Neural cell (in vitro differentiated cells): Measurements from ENCODE around the gene NPEPL1. TPM values are rescaled to one million over a fixed set of nuclear protein-coding genes. Genes with fewer than 3 reads are reported as not detected.

Experiments
- H2AFZ ChIP-seq: fragments of 200-600, 300-800 bp; sonication (generic), shearing (Covaris generic); 2 replicates; pipeline ENCODE4 v1.6.0; 2014; ENCODE audit warnings: low read depth, mild to moderate bottlenecking, antibody characterized with exemption, low read length, moderate library complexity
- H3F3A ChIP-seq: fragments of 200-600 bp; shearing (Covaris generic); 2 replicates; pipeline ENCODE4 v1.6.1; 2016; ENCODE audit warnings: mild to moderate bottlenecking, moderate library complexity, mixed read lengths, antibody characterized with exemption, low read length; ENCODE audit not compliant: insufficient read depth, poor library complexity, severe bottlenecking
- H3K27ac ChIP-seq: fragments of 200-600, 300-800 bp; sonication (generic), shearing (Covaris generic); 2 replicates; pipeline ENCODE4 v1.5.1; 2014; ENCODE audit warnings: mild to moderate bottlenecking, low read length, moderate library complexity
- H3K27me3 ChIP-seq: fragments of 300-800, 200-600 bp; sonication (generic), shearing (Covaris generic); 2 replicates; pipeline ENCODE4 v1.6.0; 2014; ENCODE audit warnings: mild to moderate bottlenecking, low read depth, low read length, moderate library complexity; ENCODE audit not compliant: insufficient read depth
- H3K36me3 ChIP-seq: fragments of 300-800, 200-600 bp; sonication (generic), shearing (Covaris generic); 2 replicates; pipeline ENCODE4 v1.5.1; 2014; ENCODE audit warnings: mild to moderate bottlenecking, antibody characterized with exemption, low read length, moderate library complexity; ENCODE audit not compliant: insufficient read depth
- H3K4me2 ChIP-seq: fragments of 300-800, 200-600 bp; sonication (generic), shearing (Covaris generic); 2 replicates; pipeline ENCODE4 v1.6.0; 2014; ENCODE audit warnings: mild to moderate bottlenecking, low read length
- H3K4me3 ChIP-seq: fragments of 300-800, 200-600 bp; sonication (generic), shearing (Covaris generic); 2 replicates; pipeline ENCODE4 v1.5.1; 2014; ENCODE audit warnings: mild to moderate bottlenecking, low read length, moderate library complexity
- H3K79me2 ChIP-seq: fragments of 200-600 bp; shearing (Covaris generic); replicated peaks from 2 replicates; pipeline ENCODE4 v1.6.0; 2014; ENCODE audit warnings: mild to moderate bottlenecking, low read length, moderate library complexity; ENCODE audit not compliant: insufficient read depth
- H3K9ac ChIP-seq: fragments of 300-800, 200-600 bp; sonication (generic), shearing (Covaris generic); 2 replicates; pipeline ENCODE4 v1.6.1; 2016; ENCODE audit warnings: mild to moderate bottlenecking, low read length, mixed read lengths
- H3K9me2 ChIP-seq: fragments of 200-600 bp; shearing (Covaris generic); 2 replicates; pipeline ENCODE4 v1.6.1; 2016; ENCODE audit warnings: mild to moderate bottlenecking, low read length, mixed read lengths; ENCODE audit not compliant: insufficient read depth
- H3K9me3 ChIP-seq: fragments of 200-600, 300-800 bp; sonication (generic), shearing (Covaris generic); 2 replicates; pipeline ENCODE4 v1.6.1; 2016; ENCODE audit warnings: mild to moderate bottlenecking, mixed run types, low read length, moderate library complexity, mixed read lengths
- H4K20me1 ChIP-seq: fragments of 200-600 bp; shearing (Covaris generic); 2 replicates; pipeline ENCODE4 v1.6.1; 2016; ENCODE audit warnings: mild to moderate bottlenecking, mixed run types; ENCODE audit not compliant: insufficient read depth
- CTCF ChIP-seq: fragments of 450-650 bp; IDR thresholded peaks from 2 replicates; pipeline ENCODE4 v1.5.1; 2014; ENCODE audit warnings: antibody characterized with exemption, mild to moderate bottlenecking, moderate library complexity; ENCODE audit not compliant: poor library complexity, severe bottlenecking
- EP300 ChIP-seq: fragments of 450-650 bp; conservative IDR thresholded peaks from 2 replicates; pipeline ENCODE4 v1.6.1; 2014; ENCODE audit warnings: antibody characterized with exemption, mild to moderate bottlenecking, moderate library complexity; ENCODE audit not compliant: poor library complexity, severe bottlenecking
- EZH2 ChIP-seq: fragments of 200-600, 300-800 bp; shearing (Covaris generic), sonication (generic); IDR thresholded peaks from 2 replicates; pipeline ENCODE4 v1.6.1; 2014; ENCODE audit warnings: antibody characterized with exemption, low read length, borderline replicate concordance, mild to moderate bottlenecking; ENCODE audit not compliant: insufficient read depth, poor library complexity, severe bottlenecking
- MXI1 ChIP-seq: fragments of 450-650 bp; conservative IDR thresholded peaks from 2 replicates; pipeline ENCODE4 v1.6.1; 2014; ENCODE audit warnings: antibody characterized with exemption, mild to moderate bottlenecking; ENCODE audit not compliant: poor library complexity, severe bottlenecking
- POLR2AphosphoS5 ChIP-seq: IDR thresholded peaks from 2 replicates; pipeline ENCODE4 v1.6.1; 2012
- RAD21 ChIP-seq: fragments of 450-650 bp; conservative IDR thresholded peaks from 2 replicates; pipeline ENCODE4 v1.6.1; 2014; ENCODE audit warnings: antibody characterized with exemption, mild to moderate bottlenecking, moderate library complexity
- REST ChIP-seq: IDR thresholded peaks from 2 replicates; pipeline ENCODE4 v1.6.1; 2012; ENCODE audit warnings: borderline replicate concordance
- SMC3 ChIP-seq: fragments of 450-650 bp; conservative IDR thresholded peaks from 2 replicates; pipeline ENCODE4 v1.6.1; 2014; ENCODE audit warnings: antibody characterized with exemption, mild to moderate bottlenecking, moderate library complexity; ENCODE audit not compliant: poor library complexity
- TAF1 ChIP-seq: IDR thresholded peaks from 2 replicates; pipeline ENCODE4 v1.6.1; 2012; ENCODE audit warnings: low read depth
- polyA plus RNA-seq: library from polyadenylated mRNA; depleted of rRNA; stranded (reverse); fragments of >200 nt; gene quantifications from 2 replicates; pipeline ENCODE4 v1.2.3, GENCODE V29; 2014

NPEPL1 gene
- polyA plus RNA-seq, 1 donor from 2014 or later: 63.4 TPM

GRCh38 chr20:58708246-58708931, 15.8 kb downstream of the NPEPL1 start:
- Histone ChIP-seq H3K27ac (no peak overlapping the region), H3K9ac (no peak overlapping the region), H3K9me2 (no peaks in the 10 kb centered on the region), H2AFZ (no peak overlapping the region), H3F3A (no peaks in the 10 kb centered on the region), H3K79me2 (no peaks in the 10 kb centered on the region), H3K36me3 (peaks cover 3% of the 10 kb centered on the region), H3K4me2 (no peak overlapping the region), H3K27me3 (no peaks in the 10 kb centered on the region), H4K20me1 (no peaks in the 10 kb centered on the region), H3K4me3 (no peak overlapping the region), H3K9me3 (no peaks in the 10 kb centered on the region)
- TF ChIP-seq POLR2AphosphoS5 (no peak), REST (no peak), MXI1 (no peak), TAF1 (no peak), SMC3 (no peak), EZH2 (no peak), CTCF (no peak), EP300 (no peak), RAD21 (no peak)

DNA sequence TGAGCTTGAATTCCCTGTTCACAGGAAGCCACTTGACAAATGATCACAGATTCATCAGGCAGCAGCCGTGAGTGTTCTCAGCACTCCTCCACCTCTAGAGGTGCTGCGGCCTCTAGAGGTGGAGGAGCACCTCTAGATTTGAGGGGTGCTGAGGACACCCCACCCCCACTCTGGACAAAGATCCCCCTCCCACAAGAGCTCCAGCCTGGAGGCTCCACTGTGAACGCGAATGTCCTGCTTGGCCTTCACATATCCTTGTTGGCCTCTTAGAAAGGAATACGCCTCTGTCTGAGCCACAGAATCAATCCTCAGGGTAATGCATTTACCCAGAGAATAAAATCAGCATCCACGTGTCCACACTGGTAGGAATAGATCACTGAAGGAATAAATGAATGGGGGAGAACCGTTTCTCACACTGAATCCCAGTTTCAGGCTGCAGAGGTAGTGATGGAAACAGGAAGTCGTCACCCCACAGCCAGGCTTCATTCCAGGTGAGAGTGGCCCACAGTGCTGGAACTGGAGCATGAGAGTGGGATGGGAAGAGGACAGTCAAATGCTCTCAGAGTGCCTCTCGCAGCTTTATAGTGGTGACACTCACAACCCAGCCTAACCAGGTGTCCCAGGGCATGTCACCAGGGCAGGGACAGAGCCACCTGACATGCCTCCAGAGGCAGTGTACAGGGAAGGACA, 16.6 kb downstream of the NPEPL1 start:
- H3K36me3 ChIP-seq: no peaks in the 10 kb centered on the region
- no peak overlapping the region for H3K27ac ChIP-seq
- H3K4me2 ChIP-seq: no peak overlapping the region
- no peaks in the 10 kb centered on the region for H3K9me2 ChIP-seq
- H3K27me3 ChIP-seq: no peaks in the 10 kb centered on the region
- no peaks in the 10 kb centered on the region for H4K20me1 ChIP-seq
- no peak overlapping the region for H2AFZ ChIP-seq
- no peaks in the 10 kb centered on the region for H3K79me2 ChIP-seq
- no peak for TF ChIP-seq SMC3
- no peak for TF ChIP-seq RAD21
- TF ChIP-seq CTCF: no peak
- TF ChIP-seq EZH2: no peak
- no peak for TF ChIP-seq REST
- TF ChIP-seq EP300: no peak
- TF ChIP-seq MXI1: no peak
- TF ChIP-seq POLR2AphosphoS5: no peak
- TF ChIP-seq TAF1: no peak
- no peaks in the 10 kb centered on the region for H3K9me3 ChIP-seq
- no peak overlapping the region for H3K4me3 ChIP-seq
- no peaks in the 10 kb centered on the region for H3F3A ChIP-seq
- H3K9ac ChIP-seq: no peak overlapping the region
